Choroid plexus epithelial cell (primary cell): Measurements from ENCODE around the gene BTBD2.

ENCODE experiments used
- DNase-seq: peaks from one replicate; pipeline ENCODE4 v3.0.0-alpha.2; 2010; ENCODE audit warnings: low read depth
- H3K4me3 ChIP-seq: 2 replicates; pipeline ENCODE4 v1.5.1; 2011; ENCODE audit warnings: low read depth, mild to moderate bottlenecking, control low read depth, low read length, moderate library complexity
- CTCF ChIP-seq: conservative IDR thresholded peaks from 2 replicates; pipeline ENCODE4 v1.5.1; 2011; ENCODE audit warnings: low read depth, mild to moderate bottlenecking, control low read depth, inconsistent platforms, low read length, moderate library complexity

The BTBD2 gene

GRCh38 chr19:2041683-2042484 is 26.4 kb upstream of the BTBD2 start:
- DNase-seq: peak; percentile 96
- TF ChIP-seq CTCF: no peak
- H3K4me3 ChIP-seq: peak overlapping the region; percentile 28

- TF ChIP-seq CTCF: no peak
- H3K4me3 ChIP-seq: no peak overlapping the region
- no peak for DNase-seq
Measured at GRCh38 chr19:2041433-2041682, 25.8 kb upstream of the BTBD2 start.

GRCh38 chr19:2040647-2041432 is 25.3 kb upstream of the BTBD2 start:
- DNase-seq: no peak
- TF ChIP-seq CTCF: no peak
- no peak overlapping the region for H3K4me3 ChIP-seq

- TF ChIP-seq CTCF: no peak
- H3K4me3 ChIP-seq: no peak overlapping the region
- no peak for DNase-seq
Measured at GRCh38 chr19:2039959-2040646, 24.6 kb upstream of the BTBD2 start.

GRCh38 chr19:2039089-2039958 is 23.8 kb upstream of the BTBD2 start:
- no peak for TF ChIP-seq CTCF
- H3K4me3 ChIP-seq: no peak overlapping the region
- no peak for DNase-seq

- no peak for TF ChIP-seq CTCF
Measured at GRCh38 chr19:2038284-2039088, 23.0 kb upstream of the BTBD2 start.

More at GRCh38 chr19:2038284-2039088, 23.0 kb upstream of the BTBD2 start:
- DNase-seq: no peak
- no peak overlapping the region for H3K4me3 ChIP-seq
